SKM-1 treated with dmso at 0.1 percent for 144 hours (cell line): ENCODE results near the gene CCDC12.

Experiments
- DNase-seq: peaks from one replicate; lab custom pipeline; 2025; ENCODE audit not compliant: unreplicated experiment; lab: John Stamatoyannopoulos, UW

The CCDC12 gene

DNA sequence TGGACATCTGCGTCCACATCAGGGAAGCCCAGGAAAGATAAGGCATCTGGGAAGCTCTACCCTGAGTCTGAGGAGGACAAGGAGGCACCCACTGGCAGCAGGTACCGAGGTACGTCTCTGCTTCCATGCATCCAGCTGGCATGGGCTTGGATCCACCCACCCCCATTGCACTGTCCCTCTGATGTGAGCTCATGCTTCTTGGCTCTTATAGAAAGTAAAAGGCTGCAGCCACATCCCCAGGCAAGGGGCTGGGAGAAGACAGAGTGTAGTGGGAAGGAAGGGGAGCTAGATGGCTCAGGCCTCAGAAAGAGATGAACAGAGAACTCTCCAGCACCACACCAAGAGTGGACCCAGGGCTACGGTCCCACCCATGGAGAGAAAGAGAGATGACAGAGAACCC, 80.8 kb downstream of the CCDC12 start:
- no peak for DNase-seq

- peak; percentile 46 for DNase-seq
Measured at GRCh38 chr3:46895204-46895660, 81.3 kb downstream of the CCDC12 start.

DNA sequence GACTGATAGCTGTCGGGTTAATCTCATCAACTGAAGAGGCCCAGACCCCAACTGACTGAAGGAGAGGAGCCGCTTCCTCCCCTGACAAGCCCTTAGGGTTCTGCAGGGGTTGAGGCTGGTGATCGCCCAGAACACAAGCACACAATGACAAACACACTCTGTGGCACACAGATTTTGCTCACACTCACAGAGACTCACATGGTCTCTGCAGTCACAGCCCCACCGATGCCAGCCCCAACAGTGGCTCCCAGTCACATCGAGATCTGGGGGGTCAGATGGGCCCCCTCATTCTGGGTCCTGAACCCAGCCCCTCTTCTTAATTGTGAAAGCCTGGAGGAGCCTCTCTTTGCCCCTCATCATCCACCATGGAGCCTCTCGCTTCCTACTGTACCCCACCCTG, 82.3 kb downstream of the CCDC12 start:
- DNase-seq = no peak

GRCh38 chr3:46893763-46894162, 82.8 kb downstream of the CCDC12 start:
- no peak for DNase-seq

GRCh38 chr3:46893146-46893748, 83.3 kb downstream of the CCDC12 start:
- DNase-seq = no peak

GRCh38 chr3:46892285-46893145, 84.0 kb downstream of the CCDC12 start:
- peak; percentile 24 for DNase-seq

- no peak for DNase-seq
Measured at GRCh38 chr3:46891132-46891531, 85.4 kb downstream of the CCDC12 start.

DNA sequence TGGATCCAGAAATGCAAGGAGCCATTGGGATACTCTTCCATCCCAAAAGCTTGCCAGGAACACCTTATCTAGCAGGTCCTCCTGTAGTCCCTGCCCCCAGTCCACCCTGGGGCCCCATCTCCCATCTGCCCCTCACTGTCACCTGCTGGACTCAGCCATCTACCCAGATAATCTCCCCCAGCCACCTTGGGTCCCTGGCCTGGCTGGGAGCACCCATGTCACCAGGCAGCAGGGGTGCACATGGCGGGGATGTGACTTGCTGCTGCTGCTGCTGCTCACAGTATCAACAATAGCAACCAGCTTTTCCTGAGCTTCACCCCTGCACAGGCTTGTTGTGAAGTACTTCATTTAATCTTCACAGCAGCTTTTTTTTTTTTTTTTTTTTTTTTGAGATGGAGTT, 86.4 kb downstream of the CCDC12 start:
- DNase-seq = no peak

GRCh38 chr3:46889381-46890110, 87.0 kb downstream of the CCDC12 start:
- DNase-seq = no peak

DNA sequence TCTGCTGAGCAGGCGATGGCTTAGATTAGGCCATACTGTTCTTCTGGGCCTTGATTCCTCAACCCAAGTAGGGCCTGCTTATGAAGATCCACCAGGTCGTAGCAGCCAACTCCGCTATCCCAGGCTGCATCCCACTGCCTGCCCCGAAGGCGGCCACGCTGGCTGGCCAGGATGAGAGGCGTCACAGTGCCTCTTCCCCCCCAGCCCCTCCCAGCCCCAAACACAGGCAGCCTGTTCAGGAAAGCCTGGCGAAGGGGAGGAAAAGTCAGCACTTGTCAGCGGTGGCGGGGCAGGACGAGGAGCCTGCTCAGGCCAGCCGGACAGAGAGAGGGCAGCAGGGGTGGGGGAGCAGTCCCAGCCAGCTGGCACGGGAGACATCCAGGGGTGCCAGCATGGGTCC, 87.8 kb downstream of the CCDC12 start:
- DNase-seq = no peak

- DNase-seq = no peak
Measured at GRCh38 chr3:46887980-46888494, 88.5 kb downstream of the CCDC12 start.

GRCh38 chr3:46885612-46886011, 90.9 kb downstream of the CCDC12 start:
- DNase-seq = no peak

DNA sequence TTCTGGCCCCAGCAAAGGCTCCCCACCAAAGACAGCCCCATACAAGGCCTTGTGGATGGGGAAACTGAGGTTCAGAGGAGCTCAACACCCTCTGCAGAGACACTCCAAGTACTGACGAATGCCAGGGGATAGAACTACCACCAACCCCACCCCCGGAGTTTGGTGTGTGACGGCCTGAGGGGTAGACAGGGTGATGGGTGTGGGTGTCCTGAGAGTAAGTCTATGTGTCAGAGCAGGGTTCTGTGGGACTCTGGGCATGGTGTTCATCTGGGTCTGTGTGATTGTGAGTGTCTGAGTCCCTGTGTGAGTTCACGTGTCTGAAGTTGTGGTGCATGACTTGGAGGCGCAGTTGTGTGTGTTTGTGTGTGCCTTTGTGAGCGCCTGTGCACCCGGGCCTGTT, 91.6 kb downstream of the CCDC12 start:
- DNase-seq = no peak

GRCh38 chr3:46884427-46884826, 92.1 kb downstream of the CCDC12 start:
- DNase-seq = no peak

DNA sequence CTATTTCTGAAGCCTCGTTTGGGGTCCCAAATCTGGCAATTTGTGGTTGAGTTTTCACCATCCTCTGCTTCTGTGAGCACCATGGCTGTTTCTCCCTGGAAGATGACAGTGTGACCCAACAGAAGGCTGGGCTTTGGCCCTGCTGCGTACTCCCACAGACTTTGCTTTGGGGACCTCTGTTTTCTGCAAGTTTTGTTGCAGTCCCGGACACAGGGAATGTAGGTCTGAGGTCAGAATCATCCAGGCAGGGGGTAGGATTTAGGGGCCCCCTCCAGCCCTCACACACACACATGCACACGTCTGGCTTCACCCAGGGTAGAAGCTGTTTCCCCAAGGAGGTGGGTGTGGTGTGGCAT, 92.7 kb downstream of the CCDC12 start:
- DNase-seq = no peak

GRCh38 chr3:46883054-46883829, 93.3 kb downstream of the CCDC12 start:
- DNase-seq = no peak

DNA sequence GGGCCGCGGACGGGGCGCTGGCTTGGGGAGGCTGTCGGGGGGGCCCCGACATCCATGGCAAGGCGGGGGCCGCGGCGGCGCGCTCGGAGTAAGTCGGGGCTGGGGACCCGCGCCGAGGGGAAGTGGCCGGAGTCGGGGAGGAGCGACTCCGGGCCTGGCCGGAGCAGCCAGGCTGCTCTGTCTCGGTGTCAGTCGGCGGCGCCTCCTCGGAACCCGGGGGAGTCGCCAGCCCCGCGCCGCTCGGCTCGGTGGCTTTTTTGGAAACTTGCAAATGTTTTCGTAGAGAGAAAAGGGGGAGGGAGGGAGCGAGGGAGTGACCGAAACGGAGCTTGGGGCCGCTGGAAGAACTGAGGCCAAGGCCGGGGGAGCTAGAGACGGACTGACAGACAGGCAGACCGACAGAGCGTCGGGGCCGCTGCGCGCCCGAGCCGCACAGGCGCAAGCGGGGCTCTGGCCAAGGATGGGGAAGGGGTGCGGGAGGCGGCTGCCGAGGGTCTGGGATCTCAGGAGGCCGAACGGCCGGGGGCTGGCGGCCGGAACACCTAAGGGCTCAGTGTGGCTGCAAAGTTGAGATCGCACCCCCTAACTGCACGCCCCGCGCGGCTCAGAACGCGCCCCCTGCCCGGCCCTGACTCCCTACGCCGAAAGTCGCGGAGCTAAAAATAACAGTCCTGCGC, 94.0 kb downstream of the CCDC12 start:
- no peak for DNase-seq

- no peak for DNase-seq
Measured at GRCh38 chr3:46881596-46882376, 94.8 kb downstream of the CCDC12 start.

DNA sequence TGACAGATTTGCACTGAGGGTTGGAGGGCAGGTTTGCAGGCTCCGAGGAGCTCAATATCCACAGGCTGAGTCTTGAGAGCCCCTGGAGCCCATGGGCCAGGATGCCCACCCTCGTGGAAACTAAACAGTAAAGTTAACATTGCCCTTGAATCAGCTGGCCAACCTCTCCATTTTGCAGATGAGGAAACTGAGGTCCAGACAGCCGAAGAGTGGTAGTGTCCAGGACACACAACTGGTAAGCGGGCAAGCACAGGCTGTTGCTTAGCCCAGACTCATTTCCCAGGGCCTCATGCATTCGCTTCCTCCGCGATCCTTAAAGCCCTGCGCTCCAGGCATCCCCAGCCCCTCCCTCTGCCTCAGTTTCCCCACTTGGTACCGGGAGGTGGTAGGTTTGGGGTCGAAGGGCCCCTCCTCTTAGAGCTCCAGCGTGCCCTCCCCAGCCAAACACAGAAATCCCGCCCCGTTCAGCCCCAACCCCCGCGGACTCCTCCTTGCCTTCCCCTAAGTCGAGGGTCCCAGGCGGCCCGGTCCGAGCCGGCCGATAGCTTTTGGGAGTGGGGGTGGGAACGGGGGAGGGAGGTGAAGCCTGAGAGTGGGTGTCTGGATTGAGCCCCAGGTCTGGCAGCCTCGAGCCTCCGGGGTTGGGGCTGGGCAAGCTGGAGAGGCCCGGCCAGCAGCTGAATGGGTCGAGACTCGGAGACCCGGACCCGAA, 95.5 kb downstream of the CCDC12 start:
- DNase-seq = no peak
